HEK293 (cell line): ENCODE measurements around the gene DHPS.
A peak's percentile ranks its signal among the peaks of the same experiment; 100 is the strongest.

Experiments used
- YY1 ChIP-seq: fragments of 450-650 bp; formaldehyde crosslinking; IDR thresholded peaks from 2 replicates; pipeline ENCODE4 v1.5.1; 2018; ENCODE audit warnings: missing biosample characterization, missing genetic modification characterization
- ZBTB17 ChIP-seq: fragments of 450-650 bp; formaldehyde crosslinking; IDR thresholded peaks from 2 replicates; pipeline ENCODE4 v1.5.1; 2016; ENCODE audit warnings: missing biosample characterization, missing genetic modification characterization
- ZNF169 ChIP-seq: fragments of 450-650 bp; formaldehyde crosslinking; IDR thresholded peaks from 2 replicates; pipeline ENCODE4 v1.5.1; 2016; ENCODE audit warnings: missing biosample characterization, missing genetic modification characterization
- ZNF202 ChIP-seq: fragments of 450-650 bp; formaldehyde crosslinking; IDR thresholded peaks from 2 replicates; pipeline ENCODE4 v1.5.1; 2016; ENCODE audit warnings: missing biosample characterization, missing genetic modification characterization, borderline replicate concordance
- ZNF76 ChIP-seq: fragments of 450-650 bp; formaldehyde crosslinking; IDR thresholded peaks from 2 replicates; pipeline ENCODE4; 2016; ENCODE audit warnings: low read depth, missing biosample characterization, missing genetic modification characterization, borderline replicate concordance
- TF ChIP-seq, protein P1 (sequence below): fragments of 450-650 bp; formaldehyde crosslinking; conservative IDR thresholded peaks from 2 replicates; pipeline ENCODE4 v1.5.1; 2016; ENCODE audit warnings: low read depth, missing biosample characterization, missing genetic modification characterization
- TF ChIP-seq, protein P2 (sequence below): fragments of 450-650 bp; formaldehyde crosslinking; IDR thresholded peaks from 2 replicates; pipeline ENCODE4 v1.5.1; 2016; ENCODE audit warnings: missing biosample characterization, missing genetic modification characterization
- TF ChIP-seq, protein P3 (sequence below): fragments of 450-650 bp; formaldehyde crosslinking; IDR thresholded peaks from 2 replicates; pipeline ENCODE4 v1.5.1; 2016; ENCODE audit warnings: missing biosample characterization, missing genetic modification characterization
- TF ChIP-seq, protein P4 (sequence below): fragments of 450-650 bp; formaldehyde crosslinking; IDR thresholded peaks from 2 replicates; pipeline ENCODE4 v1.5.1; 2017; ENCODE audit warnings: missing biosample characterization, missing genetic modification characterization

DNA sequence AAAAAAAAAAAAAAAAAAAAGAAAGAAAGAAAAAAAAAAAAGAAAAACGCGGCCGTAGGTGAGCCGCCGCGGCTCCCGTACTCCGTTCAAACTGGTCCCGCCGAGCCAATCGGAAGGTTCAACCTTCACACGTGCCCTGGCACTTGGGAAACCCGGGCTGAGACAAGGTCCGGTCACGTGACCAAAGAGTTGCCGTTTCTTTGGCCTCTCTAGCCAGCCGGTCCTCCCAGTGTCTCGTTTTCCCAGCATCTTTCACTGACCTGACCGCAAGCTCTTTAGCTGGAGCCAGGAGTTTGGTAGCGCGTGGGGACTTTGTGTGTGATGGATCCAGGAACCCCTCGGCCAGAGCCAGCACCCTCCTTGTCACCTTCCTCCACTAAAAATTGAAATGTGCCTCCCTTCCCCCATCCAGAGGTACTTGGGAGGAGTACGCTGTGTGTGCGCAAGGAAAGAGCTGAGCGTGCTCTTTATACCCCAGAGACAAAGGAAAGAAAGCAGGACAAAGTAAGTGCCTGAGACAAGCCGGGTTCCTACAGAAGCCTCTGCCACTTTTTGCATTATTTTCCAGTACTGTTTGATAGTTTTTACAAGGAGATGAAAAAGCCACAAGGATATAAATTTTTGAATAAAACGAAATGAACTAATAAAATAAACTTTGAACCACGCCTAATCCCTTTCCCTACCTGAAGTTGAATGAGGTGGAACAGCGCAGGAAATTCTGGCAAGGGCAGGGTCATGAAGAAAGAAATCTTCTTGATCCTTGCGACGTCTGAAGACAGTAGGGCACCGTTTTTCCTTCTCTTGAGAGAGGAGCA is 41.1 kb upstream of the DHPS start:
- TF ChIP-seq, protein P1, sequence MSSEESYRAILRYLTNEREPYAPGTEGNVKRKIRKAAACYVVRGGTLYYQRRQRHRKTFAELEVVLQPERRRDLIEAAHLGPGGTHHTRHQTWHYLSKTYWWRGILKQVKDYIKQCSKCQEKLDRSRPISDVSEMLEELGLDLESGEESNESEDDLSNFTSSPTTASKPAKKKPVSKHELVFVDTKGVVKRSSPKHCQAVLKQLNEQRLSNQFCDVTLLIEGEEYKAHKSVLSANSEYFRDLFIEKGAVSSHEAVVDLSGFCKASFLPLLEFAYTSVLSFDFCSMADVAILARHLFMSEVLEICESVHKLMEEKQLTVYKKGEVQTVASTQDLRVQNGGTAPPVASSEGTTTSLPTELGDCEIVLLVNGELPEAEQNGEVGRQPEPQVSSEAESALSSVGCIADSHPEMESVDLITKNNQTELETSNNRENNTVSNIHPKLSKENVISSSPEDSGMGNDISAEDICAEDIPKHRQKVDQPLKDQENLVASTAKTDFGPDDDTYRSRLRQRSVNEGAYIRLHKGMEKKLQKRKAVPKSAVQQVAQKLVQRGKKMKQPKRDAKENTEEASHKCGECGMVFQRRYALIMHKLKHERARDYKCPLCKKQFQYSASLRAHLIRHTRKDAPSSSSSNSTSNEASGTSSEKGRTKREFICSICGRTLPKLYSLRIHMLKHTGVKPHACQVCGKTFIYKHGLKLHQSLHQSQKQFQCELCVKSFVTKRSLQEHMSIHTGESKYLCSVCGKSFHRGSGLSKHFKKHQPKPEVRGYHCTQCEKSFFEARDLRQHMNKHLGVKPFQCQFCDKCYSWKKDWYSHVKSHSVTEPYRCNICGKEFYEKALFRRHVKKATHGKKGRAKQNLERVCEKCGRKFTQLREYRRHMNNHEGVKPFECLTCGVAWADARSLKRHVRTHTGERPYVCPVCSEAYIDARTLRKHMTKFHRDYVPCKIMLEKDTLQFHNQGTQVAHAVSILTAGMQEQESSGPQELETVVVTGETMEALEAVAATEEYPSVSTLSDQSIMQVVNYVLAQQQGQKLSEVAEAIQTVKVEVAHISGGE (tag by site-specific recombination) = peak; percentile 83
- TF ChIP-seq, protein P2, sequence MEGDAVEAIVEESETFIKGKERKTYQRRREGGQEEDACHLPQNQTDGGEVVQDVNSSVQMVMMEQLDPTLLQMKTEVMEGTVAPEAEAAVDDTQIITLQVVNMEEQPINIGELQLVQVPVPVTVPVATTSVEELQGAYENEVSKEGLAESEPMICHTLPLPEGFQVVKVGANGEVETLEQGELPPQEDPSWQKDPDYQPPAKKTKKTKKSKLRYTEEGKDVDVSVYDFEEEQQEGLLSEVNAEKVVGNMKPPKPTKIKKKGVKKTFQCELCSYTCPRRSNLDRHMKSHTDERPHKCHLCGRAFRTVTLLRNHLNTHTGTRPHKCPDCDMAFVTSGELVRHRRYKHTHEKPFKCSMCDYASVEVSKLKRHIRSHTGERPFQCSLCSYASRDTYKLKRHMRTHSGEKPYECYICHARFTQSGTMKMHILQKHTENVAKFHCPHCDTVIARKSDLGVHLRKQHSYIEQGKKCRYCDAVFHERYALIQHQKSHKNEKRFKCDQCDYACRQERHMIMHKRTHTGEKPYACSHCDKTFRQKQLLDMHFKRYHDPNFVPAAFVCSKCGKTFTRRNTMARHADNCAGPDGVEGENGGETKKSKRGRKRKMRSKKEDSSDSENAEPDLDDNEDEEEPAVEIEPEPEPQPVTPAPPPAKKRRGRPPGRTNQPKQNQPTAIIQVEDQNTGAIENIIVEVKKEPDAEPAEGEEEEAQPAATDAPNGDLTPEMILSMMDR (tag by site-specific recombination) = no peak
- TF ChIP-seq ZBTB17 (tag by site-specific recombination) = peak; percentile 56
- no peak for TF ChIP-seq ZNF202 (tag by site-specific recombination)
- TF ChIP-seq ZNF76 (tag by site-specific recombination) = peak; percentile 89
- no peak for TF ChIP-seq ZNF169 (tag by site-specific recombination)
- TF ChIP-seq, protein P3, sequence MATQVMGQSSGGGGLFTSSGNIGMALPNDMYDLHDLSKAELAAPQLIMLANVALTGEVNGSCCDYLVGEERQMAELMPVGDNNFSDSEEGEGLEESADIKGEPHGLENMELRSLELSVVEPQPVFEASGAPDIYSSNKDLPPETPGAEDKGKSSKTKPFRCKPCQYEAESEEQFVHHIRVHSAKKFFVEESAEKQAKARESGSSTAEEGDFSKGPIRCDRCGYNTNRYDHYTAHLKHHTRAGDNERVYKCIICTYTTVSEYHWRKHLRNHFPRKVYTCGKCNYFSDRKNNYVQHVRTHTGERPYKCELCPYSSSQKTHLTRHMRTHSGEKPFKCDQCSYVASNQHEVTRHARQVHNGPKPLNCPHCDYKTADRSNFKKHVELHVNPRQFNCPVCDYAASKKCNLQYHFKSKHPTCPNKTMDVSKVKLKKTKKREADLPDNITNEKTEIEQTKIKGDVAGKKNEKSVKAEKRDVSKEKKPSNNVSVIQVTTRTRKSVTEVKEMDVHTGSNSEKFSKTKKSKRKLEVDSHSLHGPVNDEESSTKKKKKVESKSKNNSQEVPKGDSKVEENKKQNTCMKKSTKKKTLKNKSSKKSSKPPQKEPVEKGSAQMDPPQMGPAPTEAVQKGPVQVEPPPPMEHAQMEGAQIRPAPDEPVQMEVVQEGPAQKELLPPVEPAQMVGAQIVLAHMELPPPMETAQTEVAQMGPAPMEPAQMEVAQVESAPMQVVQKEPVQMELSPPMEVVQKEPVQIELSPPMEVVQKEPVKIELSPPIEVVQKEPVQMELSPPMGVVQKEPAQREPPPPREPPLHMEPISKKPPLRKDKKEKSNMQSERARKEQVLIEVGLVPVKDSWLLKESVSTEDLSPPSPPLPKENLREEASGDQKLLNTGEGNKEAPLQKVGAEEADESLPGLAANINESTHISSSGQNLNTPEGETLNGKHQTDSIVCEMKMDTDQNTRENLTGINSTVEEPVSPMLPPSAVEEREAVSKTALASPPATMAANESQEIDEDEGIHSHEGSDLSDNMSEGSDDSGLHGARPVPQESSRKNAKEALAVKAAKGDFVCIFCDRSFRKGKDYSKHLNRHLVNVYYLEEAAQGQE (tag by site-specific recombination) = no peak
- TF ChIP-seq YY1 (tag by site-specific recombination) = no peak
- TF ChIP-seq, protein P4, sequence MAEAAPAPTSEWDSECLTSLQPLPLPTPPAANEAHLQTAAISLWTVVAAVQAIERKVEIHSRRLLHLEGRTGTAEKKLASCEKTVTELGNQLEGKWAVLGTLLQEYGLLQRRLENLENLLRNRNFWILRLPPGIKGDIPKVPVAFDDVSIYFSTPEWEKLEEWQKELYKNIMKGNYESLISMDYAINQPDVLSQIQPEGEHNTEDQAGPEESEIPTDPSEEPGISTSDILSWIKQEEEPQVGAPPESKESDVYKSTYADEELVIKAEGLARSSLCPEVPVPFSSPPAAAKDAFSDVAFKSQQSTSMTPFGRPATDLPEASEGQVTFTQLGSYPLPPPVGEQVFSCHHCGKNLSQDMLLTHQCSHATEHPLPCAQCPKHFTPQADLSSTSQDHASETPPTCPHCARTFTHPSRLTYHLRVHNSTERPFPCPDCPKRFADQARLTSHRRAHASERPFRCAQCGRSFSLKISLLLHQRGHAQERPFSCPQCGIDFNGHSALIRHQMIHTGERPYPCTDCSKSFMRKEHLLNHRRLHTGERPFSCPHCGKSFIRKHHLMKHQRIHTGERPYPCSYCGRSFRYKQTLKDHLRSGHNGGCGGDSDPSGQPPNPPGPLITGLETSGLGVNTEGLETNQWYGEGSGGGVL (tag by site-specific recombination) = no peak
